ENCODE results near the gene FAT1.

Gene FAT1

DNA sequence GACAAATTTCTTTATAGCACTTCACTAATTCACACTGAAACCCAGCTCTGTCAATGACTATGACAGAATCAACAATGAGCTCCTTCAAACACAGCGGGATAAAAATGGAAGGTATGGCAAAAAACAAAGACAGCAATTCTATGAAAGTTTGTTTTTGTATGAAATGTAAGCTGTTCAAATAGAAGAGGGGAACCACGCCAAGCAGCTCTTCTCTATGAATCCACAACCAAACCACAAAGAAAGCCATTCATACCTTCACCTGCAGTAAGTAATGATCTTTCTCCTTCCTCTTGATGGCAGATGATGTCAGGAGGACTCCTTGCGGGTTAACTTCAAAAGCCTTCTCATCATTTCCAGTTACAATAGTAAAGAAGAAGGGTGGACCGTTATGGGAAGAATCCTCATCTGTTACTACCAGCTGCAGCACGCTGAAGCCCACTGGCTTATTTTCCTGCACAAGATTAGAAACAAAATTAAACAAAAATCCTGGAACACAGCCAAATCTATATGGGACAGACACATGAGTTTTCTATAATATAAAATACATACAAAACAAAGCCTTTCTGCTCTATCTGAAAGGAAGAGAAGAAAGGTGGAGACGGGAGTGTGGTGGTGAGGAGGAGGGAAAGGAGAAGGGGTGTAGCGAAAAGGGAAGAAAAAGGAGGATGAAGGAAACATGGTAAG, 119.4 kb downstream of the FAT1 start:
- TF ChIP-seq, protein P1, sequence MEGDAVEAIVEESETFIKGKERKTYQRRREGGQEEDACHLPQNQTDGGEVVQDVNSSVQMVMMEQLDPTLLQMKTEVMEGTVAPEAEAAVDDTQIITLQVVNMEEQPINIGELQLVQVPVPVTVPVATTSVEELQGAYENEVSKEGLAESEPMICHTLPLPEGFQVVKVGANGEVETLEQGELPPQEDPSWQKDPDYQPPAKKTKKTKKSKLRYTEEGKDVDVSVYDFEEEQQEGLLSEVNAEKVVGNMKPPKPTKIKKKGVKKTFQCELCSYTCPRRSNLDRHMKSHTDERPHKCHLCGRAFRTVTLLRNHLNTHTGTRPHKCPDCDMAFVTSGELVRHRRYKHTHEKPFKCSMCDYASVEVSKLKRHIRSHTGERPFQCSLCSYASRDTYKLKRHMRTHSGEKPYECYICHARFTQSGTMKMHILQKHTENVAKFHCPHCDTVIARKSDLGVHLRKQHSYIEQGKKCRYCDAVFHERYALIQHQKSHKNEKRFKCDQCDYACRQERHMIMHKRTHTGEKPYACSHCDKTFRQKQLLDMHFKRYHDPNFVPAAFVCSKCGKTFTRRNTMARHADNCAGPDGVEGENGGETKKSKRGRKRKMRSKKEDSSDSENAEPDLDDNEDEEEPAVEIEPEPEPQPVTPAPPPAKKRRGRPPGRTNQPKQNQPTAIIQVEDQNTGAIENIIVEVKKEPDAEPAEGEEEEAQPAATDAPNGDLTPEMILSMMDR (IDR thresholded peaks at IDR 0.05; ENCODE audit: low read depth, low read length) = no peak
- H3K4me3 ChIP-seq (replicated peaks in 1 of 2; ENCODE audit: low read depth in 2 of 2, low read length in 2 of 2) = no peak overlapping the region
- DNase-seq (ENCODE audit: low read depth in 2 of 2) = no peak

DNA sequence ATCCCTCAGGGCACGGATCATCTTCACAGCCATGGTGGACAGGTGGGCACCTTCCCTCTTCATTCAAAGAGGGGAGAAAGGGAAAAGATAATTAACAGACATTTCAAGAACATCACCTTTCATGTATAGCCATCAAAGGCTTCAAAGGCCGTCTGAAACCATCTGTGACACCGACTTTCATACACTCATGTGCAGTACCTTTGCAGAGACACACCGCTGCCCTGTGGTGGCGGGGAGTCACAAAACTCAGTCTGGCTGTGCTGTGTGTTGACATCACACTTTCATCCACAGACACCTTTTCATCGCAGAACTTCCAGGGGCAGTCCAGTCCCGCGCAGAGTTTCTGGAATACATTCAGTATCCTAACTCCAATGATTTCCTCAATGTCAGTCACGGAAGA, 120.7 kb downstream of the FAT1 start:
- DNase-seq (ENCODE audit: low read depth in 2 of 2) = no peak
- TF ChIP-seq, protein P1 (IDR thresholded peaks at IDR 0.05; ENCODE audit: low read depth, low read length) = no peak
- no peak overlapping the region for H3K4me3 ChIP-seq (replicated peaks in 1 of 2; ENCODE audit: low read depth in 2 of 2, low read length in 2 of 2)

DNA sequence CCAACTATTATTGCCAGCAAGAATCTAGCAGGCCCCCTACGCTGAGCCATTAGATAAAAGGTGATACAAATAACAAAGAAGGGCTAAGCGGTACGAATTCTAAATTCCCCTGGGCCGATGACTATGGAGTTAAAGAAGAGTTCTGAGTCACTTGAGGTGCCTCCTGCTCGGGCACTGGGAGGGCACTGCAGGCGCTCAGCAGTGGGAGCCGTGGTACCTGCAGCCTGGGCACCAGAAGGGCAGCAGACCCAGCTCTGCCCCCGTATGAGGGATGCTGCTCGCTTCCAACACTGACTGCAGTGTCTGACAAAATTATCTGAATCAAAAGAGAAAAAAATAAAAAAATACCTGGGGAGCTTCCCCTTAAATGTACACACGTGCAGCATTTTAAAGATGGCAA, 124.2 kb downstream of the FAT1 start:
- TF ChIP-seq, protein P1 (IDR thresholded peaks at IDR 0.05; ENCODE audit: low read depth, low read length) = no peak
- no peak for DNase-seq (ENCODE audit: low read depth in 2 of 2)

DNA sequence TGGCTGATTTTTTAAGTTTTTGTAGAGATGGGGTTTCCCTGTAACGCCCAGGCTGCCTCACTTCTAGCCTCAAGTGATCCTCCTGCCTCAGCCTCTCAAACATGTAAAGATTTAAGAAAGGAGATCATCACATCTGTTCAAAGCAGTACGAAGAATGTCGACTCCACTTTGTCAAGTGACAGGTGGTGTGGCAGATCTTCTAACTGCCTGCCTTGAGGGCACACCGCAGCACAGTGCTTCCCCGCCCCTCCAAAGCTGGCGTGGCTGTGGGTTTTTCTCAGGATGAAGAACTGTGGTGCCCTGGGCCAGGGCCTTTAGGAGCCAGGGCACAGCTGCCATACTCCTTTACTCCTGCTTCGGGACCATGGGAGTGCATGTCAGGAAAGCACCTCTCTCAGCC, 125.0 kb downstream of the FAT1 start:
- no peak overlapping the region for H3K4me3 ChIP-seq (replicated peaks in 1 of 2; ENCODE audit: low read depth in 2 of 2, low read length in 2 of 2)
- TF ChIP-seq, protein P1 (IDR thresholded peaks at IDR 0.05; ENCODE audit: low read depth, low read length) = no peak
- no peak for DNase-seq (ENCODE audit: low read depth in 2 of 2)

More for the DNA sequence above, 124.2 kb downstream of the FAT1 start:
- H3K4me3 ChIP-seq (replicated peaks in 1 of 2; ENCODE audit: low read depth in 2 of 2, low read length in 2 of 2) = no peak overlapping the region

DNA sequence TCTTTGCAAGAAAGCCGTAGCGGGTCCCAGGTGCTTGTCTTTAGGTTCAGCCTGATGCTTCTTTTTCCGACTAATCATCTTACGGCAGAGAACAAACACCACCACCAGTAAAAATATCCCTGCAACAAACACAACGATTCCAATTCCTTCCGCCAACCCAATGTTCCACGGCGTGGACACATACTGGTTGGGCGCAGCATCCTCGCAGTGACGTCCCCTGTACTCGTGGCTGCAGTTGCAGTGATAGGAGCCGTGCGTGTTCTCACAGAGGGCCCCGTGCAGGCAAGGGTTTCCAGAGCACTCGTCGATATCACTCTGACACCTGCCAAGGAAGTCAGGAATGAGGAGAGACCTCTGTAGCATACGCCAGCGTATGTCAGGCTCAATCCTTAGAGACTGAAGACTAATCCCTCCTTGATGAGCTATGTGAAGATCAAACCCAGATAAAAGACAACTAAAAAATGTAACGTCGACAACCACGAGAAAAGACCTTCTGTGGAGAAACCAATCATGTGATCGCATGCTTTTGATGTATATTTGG, 126.7 kb downstream of the FAT1 start:
- DNase-seq (ENCODE audit: low read depth in 2 of 2) = no peak
- TF ChIP-seq, protein P1 (IDR thresholded peaks at IDR 0.05; ENCODE audit: low read depth, low read length) = no peak
- H3K4me3 ChIP-seq (replicated peaks in 1 of 2; ENCODE audit: low read depth in 2 of 2, low read length in 2 of 2) = no peak overlapping the region

DNA sequence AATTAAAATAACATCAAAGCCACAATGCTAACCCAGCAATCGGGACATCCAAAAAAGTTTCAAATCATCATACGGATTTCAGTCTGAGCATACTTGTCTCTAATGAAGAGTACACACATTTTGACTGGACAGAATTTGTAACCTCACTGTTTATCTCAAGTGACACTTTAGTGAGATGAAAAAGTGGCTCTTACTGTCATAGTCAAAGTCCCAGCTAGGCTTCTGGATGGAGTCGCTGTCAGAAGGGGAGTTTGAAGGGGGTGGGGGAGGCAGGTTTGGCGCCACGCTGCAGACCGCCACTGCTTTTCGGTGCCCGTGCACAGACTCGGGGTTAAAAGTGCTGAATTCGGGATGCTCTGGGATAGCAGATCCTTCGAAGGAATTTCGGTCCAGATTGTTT, 127.3 kb downstream of the FAT1 start:
- TF ChIP-seq, protein P1 (IDR thresholded peaks at IDR 0.05; ENCODE audit: low read depth, low read length) = no peak
- H3K4me3 ChIP-seq (replicated peaks in 1 of 2; ENCODE audit: low read depth in 2 of 2, low read length in 2 of 2) = no peak overlapping the region
- DNase-seq (ENCODE audit: low read depth in 2 of 2) = no peak

DNA sequence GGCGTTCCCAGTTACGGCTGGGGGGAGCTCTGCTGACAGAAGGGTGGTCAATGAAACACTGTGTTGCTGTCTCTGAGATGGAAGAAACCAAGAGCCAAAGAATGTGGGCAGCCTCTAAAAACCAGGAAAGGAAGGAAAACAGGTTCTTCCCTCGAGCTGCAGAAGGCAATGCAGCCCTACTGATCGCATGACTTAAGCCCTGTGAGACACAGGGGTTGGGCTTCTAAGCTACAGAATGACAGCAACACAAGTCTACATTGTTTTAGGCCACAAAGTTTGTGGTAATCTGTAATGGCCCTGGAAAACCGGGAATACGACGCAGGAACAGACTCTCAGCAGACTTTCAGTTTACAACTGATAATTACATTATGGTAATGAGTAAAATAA, 130.1 kb downstream of the FAT1 start:
- DNase-seq (ENCODE audit: low read depth in 2 of 2) = no peak
- no peak overlapping the region for H3K4me3 ChIP-seq (replicated peaks in 1 of 2; ENCODE audit: low read depth in 2 of 2, low read length in 2 of 2)
- TF ChIP-seq, protein P1 (IDR thresholded peaks at IDR 0.05; ENCODE audit: low read depth, low read length) = no peak
